Measurements from ENCODE around the gene ELOB. TPM values are rescaled to one million over a fixed set of nuclear protein-coding genes. Genes with fewer than 3 reads are reported as not detected.

ELOB gene
- total RNA-seq, 1 donor from 2014 or later = 323 TPM

DNA sequence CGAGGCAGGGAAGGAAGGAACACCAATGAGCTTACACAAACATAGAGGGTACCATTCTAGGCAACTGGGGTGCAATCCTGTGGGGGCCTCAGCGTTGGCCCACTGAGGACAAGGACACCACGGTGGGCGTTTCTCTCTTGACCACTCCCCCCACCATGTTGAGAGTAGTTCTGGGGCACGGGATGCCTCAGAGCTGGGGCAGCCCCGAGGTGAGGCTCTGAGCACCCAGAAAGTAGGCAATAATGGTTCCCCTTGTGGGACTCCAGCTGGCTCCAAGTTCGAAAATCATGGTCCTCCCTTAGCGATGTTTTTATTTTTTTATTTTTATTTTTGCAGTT, 45.0 kb upstream of the ELOB start:
- Histone ChIP-seq H3K4me3 (ENCODE audit: insufficient read depth, low read depth, low read length) (no peak overlapping the region), H2AFZ (ENCODE audit: low read depth, low read length) (no peak overlapping the region), H3K27me3 (ENCODE audit: insufficient read depth, low read length) (peaks cover 5% of the 10 kb centered on the region), H3K4me1 (ENCODE audit: insufficient read depth, low read length) (no peaks in the 10 kb centered on the region), H4K20me1 (ENCODE audit: insufficient read depth, low read length) (no peaks in the 10 kb centered on the region), H3K9ac (ENCODE audit: low read length) (no peak overlapping the region), H3K27ac (ENCODE audit: low read depth, low read length) (no peak overlapping the region), H3K9me3 (ENCODE audit: insufficient read depth, low read depth, low read length) (no peaks in the 10 kb centered on the region), H3K4me2 (ENCODE audit: low read length) (no peak overlapping the region), H3K79me2 (ENCODE audit: insufficient read depth, low read length) (no peaks in the 10 kb centered on the region), H3K36me3 (ENCODE audit: insufficient read depth, low read length) (no peaks in the 10 kb centered on the region)
- TF ChIP-seq, protein P1, sequence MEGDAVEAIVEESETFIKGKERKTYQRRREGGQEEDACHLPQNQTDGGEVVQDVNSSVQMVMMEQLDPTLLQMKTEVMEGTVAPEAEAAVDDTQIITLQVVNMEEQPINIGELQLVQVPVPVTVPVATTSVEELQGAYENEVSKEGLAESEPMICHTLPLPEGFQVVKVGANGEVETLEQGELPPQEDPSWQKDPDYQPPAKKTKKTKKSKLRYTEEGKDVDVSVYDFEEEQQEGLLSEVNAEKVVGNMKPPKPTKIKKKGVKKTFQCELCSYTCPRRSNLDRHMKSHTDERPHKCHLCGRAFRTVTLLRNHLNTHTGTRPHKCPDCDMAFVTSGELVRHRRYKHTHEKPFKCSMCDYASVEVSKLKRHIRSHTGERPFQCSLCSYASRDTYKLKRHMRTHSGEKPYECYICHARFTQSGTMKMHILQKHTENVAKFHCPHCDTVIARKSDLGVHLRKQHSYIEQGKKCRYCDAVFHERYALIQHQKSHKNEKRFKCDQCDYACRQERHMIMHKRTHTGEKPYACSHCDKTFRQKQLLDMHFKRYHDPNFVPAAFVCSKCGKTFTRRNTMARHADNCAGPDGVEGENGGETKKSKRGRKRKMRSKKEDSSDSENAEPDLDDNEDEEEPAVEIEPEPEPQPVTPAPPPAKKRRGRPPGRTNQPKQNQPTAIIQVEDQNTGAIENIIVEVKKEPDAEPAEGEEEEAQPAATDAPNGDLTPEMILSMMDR (IDR thresholded peaks at IDR 0.05; ENCODE audit: insufficient read depth, low read depth, low read length) = no peak
- no peak for TF ChIP-seq EZH2 (IDR thresholded peaks at IDR 0.05; ENCODE audit: insufficient read depth, low read length)
- Mint-ChIP-seq H3K36me3 (ENCODE audit: low read depth, unreplicated experiment) (peaks cover 1% of the 10 kb centered on the region), H3K27me3 (ENCODE audit: low read depth, unreplicated experiment) (peaks cover 15% of the 10 kb centered on the region), H3K9me3 (ENCODE audit: unreplicated experiment) (no peaks in the 10 kb centered on the region), H3K27ac (ENCODE audit: unreplicated experiment) (no peak overlapping the region), H3K4me3 (ENCODE audit: unreplicated experiment) (no peak overlapping the region), H3K4me1 (ENCODE audit: low read depth, unreplicated experiment) (peaks cover 9% of the 10 kb centered on the region)
- DNase-seq (ENCODE audit: low read depth) (no peak), FAIRE-seq (no peak)

DNA sequence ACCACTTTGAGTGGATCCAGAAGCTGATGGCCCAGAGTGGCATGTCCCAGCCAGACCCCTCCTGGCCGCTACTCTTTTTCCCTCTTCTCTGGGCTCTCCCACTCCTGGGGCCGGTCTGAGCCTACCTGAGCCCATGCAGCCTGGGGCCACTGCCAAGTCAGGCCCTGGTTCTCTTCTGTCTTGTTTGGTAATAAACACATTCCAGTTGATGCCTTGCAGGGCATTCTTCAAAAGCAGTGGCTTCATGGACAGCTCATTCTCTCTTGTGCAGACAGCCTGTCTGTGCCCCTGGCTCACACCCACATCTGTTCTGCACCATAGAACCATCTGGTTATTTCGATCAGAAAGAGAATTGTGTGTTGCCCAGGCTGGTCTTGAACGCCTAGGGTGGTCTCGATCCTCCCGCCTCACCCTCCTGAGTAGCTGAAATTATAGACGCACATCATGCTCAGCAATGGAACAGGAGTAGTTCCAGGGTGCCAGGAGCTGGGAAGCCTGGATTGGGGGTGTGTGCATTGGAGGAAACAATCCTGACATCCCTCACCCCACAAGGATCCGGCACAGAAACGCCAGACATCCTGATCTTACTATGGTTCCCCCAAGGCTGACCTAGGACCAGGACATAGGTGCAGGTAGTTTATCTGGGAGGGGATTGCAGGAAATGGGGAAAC, 44.5 kb upstream of the ELOB start:
- no peak overlapping the region for H3K4me3 Mint-ChIP-seq (ENCODE audit: unreplicated experiment)
- peaks cover 15% of the 10 kb centered on the region for H3K27me3 Mint-ChIP-seq (ENCODE audit: low read depth, unreplicated experiment)
- no peak for DNase-seq (ENCODE audit: low read depth)

More for the DNA sequence above, 44.5 kb upstream of the ELOB start:
- peaks cover 5% of the 10 kb centered on the region for H3K27me3 ChIP-seq (ENCODE audit: insufficient read depth, low read length)
- H3K79me2 ChIP-seq (ENCODE audit: insufficient read depth, low read length) = no peaks in the 10 kb centered on the region
- H3K27ac ChIP-seq (ENCODE audit: low read depth, low read length) = no peak overlapping the region
- no peak overlapping the region for H3K4me3 ChIP-seq (ENCODE audit: insufficient read depth, low read depth, low read length)
- no peak for TF ChIP-seq EZH2 (IDR thresholded peaks at IDR 0.05; ENCODE audit: insufficient read depth, low read length)
- TF ChIP-seq, protein P1 (IDR thresholded peaks at IDR 0.05; ENCODE audit: insufficient read depth, low read depth, low read length) = no peak
- no peaks in the 10 kb centered on the region for H3K9me3 ChIP-seq (ENCODE audit: insufficient read depth, low read depth, low read length)
- Mint-ChIP-seq H3K4me1 (ENCODE audit: low read depth, unreplicated experiment) (peaks cover 9% of the 10 kb centered on the region), H3K9me3 (ENCODE audit: unreplicated experiment) (no peaks in the 10 kb centered on the region), H3K36me3 (ENCODE audit: low read depth, unreplicated experiment) (peaks cover 1% of the 10 kb centered on the region), H3K27ac (ENCODE audit: unreplicated experiment) (no peak overlapping the region)
- H3K4me2 ChIP-seq (ENCODE audit: low read length) = no peak overlapping the region
- no peaks in the 10 kb centered on the region for H3K4me1 ChIP-seq (ENCODE audit: insufficient read depth, low read length)
- H3K36me3 ChIP-seq (ENCODE audit: insufficient read depth, low read length) = no peaks in the 10 kb centered on the region
- H4K20me1 ChIP-seq (ENCODE audit: insufficient read depth, low read length) = no peaks in the 10 kb centered on the region
- H3K9ac ChIP-seq (ENCODE audit: low read length) = no peak overlapping the region
- FAIRE-seq = no peak
- H2AFZ ChIP-seq (ENCODE audit: low read depth, low read length) = no peak overlapping the region

All from astrocyte (in vitro differentiated cells and primary cell).